K562 (cell line): ENCODE data around the gene DERL3. TPM values are rescaled to one million over a fixed set of nuclear protein-coding genes. Genes with fewer than 3 reads are reported as not detected.

Source experiments
- DACH1 ChIP-seq: fragments of 450-650 bp; IDR thresholded peaks from 2 replicates; pipeline ENCODE4 v1.6.1; 2018; ENCODE audit not compliant: partially characterized antibody
- HNRNPL ChIP-seq: fragments of 200-400 bp; formaldehyde crosslinking; IDR thresholded peaks from 2 replicates; pipeline ENCODE4 v1.6.1; 2017; ENCODE audit warnings: low read depth, mild to moderate bottlenecking, low read length
- polyA plus RNA-seq, 8 experiments: library from polyadenylated mRNA; depleted of rRNA in 4 of 8; stranded (reverse) in 5 of 8; unstranded in 3 of 8; fragments of >200 nt; fragmentation: Nextera tagmentation in 2 of 8; fragmentation: Illumina TruSeq in 1 of 8; extraction: Ambion mirVana in 2 of 8; extraction: Trizol in 1 of 8; gene quantifications; 2 replicates each; pipeline versions ENCODE4 v1.2.1 to v1.2.3, GENCODE V29; 2011 to 2014; ENCODE audit warnings: inconsistent platforms in 1 of 8, missing spikeins in 1 of 8
- total RNA-seq, 7 experiments: library from RNA; depleted of rRNA in 6 of 7; stranded (reverse); fragments of >200 nt in 6 of 7; fragmentation: Illumina TruSeq in 2 of 7; extraction: Trizol in 2 of 7; gene quantifications; 2 replicates each; pipeline versions ENCODE4 v1.2.1 to v1.2.3, GENCODE V29; 2011 to 2021; ENCODE audit warnings: low replicate concordance in 1 of 7
- TF ChIP-seq, protein P1 (sequence below), 2 experiments: fragments of 450-650 bp; IDR thresholded peaks; 2 replicates each; pipeline ENCODE4 v1.6.1; 2016; ENCODE audit warnings: mild to moderate bottlenecking in 2 of 2, borderline replicate concordance in 1 of 2, low read depth in 1 of 2, moderate library complexity in 1 of 2

The DERL3 gene
- total and polyA plus RNA-seq, 9 of the 15 experiments (the other 6 are each of a cell fraction or from before 2014, with no cell fraction given) = 1.3 to 12.4 (median 4.8) TPM

DNA sequence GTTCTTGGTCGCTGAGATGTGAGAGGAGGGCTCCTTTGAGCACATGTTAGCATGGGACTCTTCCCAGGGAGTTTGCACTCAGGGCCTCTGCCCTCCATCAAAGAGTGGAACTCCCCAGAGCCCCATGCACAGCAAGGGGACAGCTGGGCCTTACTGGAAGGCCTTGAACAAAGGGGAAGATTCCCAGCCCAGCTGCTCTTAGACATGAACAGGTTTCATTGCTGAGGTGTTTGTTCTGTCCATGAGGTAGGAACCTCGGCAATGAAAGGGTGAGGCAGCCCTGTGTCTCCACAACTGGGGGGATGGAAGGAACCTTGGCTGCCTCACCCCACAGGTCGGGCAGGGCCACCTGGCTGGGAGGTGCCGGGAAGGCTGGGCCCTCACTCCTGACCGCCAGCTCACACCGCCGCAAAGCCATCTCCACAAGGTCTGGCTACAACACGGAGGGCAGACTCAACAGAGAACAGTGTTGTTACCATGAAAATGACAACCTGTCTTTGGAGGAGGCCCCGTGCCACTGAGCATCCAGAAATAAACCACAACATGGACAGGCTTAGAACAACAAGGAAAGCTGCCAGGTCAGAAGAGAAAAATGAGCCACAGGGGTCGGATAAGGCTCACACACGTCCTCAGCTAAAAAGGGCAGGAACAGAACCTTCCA, 3.2 kb downstream of the DERL3 start (continued):
- TF ChIP-seq, protein P1, sequence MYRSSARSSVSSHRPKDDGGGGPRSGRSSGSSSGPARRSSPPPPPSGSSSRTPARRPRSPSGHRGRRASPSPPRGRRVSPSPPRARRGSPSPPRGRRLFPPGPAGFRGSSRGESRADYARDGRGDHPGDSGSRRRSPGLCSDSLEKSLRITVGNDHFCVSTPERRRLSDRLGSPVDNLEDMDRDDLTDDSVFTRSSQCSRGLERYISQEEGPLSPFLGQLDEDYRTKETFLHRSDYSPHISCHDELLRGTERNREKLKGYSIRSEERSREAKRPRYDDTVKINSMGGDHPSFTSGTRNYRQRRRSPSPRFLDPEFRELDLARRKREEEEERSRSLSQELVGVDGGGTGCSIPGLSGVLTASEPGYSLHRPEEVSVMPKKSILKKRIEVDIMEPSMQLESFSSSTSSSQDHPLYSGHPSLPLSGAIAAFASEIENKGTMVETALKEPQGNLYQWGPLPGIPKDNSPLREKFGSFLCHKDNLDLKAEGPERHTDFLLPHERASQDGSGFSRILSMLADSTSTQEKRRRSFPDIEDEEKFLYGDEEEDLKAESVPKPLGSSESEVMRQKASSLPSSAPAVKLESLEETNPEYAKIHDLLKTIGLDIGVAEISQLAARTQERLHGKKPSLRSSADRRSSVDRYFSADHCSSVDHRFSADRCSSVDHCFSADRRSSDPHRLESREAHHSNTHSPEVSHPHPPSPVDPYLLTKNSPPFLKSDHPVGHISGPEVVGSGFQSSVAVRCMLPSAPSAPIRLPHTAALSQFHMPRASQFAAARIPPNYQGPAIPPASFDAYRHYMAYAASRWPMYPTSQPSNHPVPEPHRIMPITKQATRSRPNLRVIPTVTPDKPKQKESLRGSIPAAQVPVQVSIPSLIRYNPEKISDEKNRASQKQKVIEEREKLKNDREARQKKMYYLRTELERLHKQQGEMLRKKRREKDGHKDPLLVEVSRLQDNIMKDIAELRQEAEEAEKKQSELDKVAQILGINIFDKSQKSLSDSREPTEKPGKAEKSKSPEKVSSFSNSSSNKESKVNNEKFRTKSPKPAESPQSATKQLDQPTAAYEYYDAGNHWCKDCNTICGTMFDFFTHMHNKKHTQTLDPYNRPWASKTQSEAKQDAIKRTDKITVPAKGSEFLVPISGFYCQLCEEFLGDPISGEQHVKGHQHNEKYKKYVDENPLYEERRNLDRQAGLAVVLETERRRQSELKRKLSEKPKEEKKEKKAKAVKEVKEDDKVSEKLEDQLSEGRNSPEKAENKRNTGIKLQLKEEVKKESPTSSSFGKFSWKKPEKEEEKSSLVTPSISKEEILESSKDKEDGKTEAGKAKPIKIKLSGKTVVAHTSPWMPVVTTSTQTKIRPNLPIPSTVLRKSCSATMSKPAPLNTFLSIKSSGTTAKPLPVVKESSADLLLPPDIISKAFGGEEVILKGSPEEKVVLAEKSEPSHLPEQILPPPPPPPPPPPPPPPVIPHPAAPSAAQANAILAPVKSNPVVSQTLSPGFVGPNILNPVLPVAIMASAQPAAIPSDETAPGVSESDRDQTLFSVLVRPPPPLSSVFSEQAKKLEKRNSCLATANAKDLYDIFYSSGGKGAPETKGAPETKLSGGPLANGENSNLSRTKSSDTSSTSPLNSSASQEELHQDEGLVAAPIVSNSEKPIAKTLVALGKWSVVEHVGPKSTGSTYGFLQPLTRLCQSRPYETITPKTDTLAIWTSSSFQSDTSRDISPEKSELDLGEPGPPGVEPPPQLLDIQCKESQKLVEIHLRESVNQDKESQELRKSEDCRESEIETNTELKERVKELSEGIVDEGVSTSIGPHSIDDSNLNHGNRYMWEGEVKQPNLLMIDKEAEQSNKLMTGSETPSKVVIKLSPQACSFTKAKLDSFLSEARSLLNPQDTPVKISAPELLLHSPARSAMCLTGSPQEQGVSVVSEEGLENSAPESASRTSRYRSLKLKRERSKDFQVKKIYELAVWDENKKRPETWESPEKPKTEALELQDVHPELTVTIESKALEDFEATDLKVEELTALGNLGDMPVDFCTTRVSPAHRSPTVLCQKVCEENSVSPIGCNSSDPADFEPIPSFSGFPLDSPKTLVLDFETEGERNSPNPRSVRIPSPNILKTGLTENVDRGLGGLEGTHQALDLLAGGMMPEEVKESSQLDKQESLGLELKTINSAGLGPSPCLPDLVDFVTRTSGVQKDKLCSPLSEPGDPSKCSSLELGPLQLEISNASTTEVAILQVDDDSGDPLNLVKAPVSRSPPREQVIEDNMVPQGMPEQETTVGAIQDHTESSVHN (IDR thresholded peaks at IDR 0.05; ENCODE audit: borderline replicate concordance in 1 of 2, low read depth in 1 of 2) = no peak
- TF ChIP-seq HNRNPL (no peak), DACH1 (no peak)
